Activated naive CD8-positive, alpha-beta T cell treated with anti-CD3 and anti-CD28 coated beads, Interleukin-2, amount 10 ng/mL, durations not matched to agents 7 days and 5 days (primary cell): ENCODE data around the gene MUC5AC. TPM values are rescaled to one million over a fixed set of nuclear protein-coding genes. Genes with fewer than 3 reads are reported as not detected.
"Not testable (repeated sequence)": the region's sequence is repeated elsewhere in the genome, so short reads cannot be mapped to it uniquely, and the experiment has no call there.

Source experiments
- ATAC-seq: fragments of 150-1000 bp; cut with Tn5 transposase; one replicate; pipeline ENCODE4 v1.10.0; 2021; ENCODE audit warnings: low read depth, moderate library complexity
- POLR2A ChIA-PET: fragments of 350-600 bp; sonication (Branson Sonifier 250); formaldehyde crosslinking; loops from one replicate; lab custom pipeline; 2021; ENCODE audit warnings: antibody characterized with exemption; lab: Charles Lee
- DNase-seq: peaks from one replicate; pipeline ENCODE4 v3.0.0; 2021
- H3K27ac Mint-ChIP-seq: one replicate; pipeline ENCODE4 v1.8.0; 2022; ENCODE audit warnings: mild to moderate bottlenecking, mixed read lengths
- H3K27me3 Mint-ChIP-seq: one replicate; pipeline ENCODE4 v1.8.0; 2022; ENCODE audit warnings: mild to moderate bottlenecking, moderate library complexity, mixed read lengths
- H3K36me3 Mint-ChIP-seq: one replicate; pipeline ENCODE4 v1.8.0; 2021; ENCODE audit warnings: mild to moderate bottlenecking, mixed read lengths
- H3K4me1 Mint-ChIP-seq: one replicate; pipeline ENCODE4 v1.8.0; 2021; ENCODE audit warnings: mixed read lengths
- H3K4me3 Mint-ChIP-seq: one replicate; pipeline ENCODE4 v1.8.0; 2022; ENCODE audit warnings: mild to moderate bottlenecking, moderate library complexity, mixed read lengths
- H3K9me3 Mint-ChIP-seq: one replicate; pipeline ENCODE4 v1.8.0; 2021; ENCODE audit warnings: mixed read lengths
- total RNA-seq, 2 experiments: library from RNA; stranded (reverse); gene quantifications; one replicate each; pipeline ENCODE4 v1.2.3, GENCODE V29; 2021

Gene MUC5AC
- total RNA-seq, 2 experiments from 2014 or later: not detected

- no peak for ATAC-seq
- Mint-ChIP-seq H3K4me1 (peaks cover 2% of the 10 kb centered on the region), H3K27me3 (no peaks in the 10 kb centered on the region), H3K4me3 (no peak overlapping the region), H3K9me3 (peaks cover 8% of the 10 kb centered on the region), H3K27ac (no peak overlapping the region), H3K36me3 (peaks cover 4% of the 10 kb centered on the region)
- POLR2A ChIA-PET: no interaction called here
- no peak for DNase-seq
These were observed 10.5 kb downstream of the MUC5AC start for GRCh38 chr11:1168256-1168655.

GRCh38 chr11:1168721-1169161 is 11.0 kb downstream of the MUC5AC start:
- Mint-ChIP-seq H3K9me3 (peaks cover 8% of the 10 kb centered on the region), H3K4me1 (peaks cover 2% of the 10 kb centered on the region), H3K36me3 (peaks cover 4% of the 10 kb centered on the region), H3K27ac (no peak overlapping the region), H3K27me3 (no peaks in the 10 kb centered on the region), H3K4me3 (no peak overlapping the region)
- POLR2A ChIA-PET: no interaction called here
- no peak for ATAC-seq
- DNase-seq: no peak

GRCh38 chr11:1171223-1171984 is 13.7 kb downstream of the MUC5AC start:
- Mint-ChIP-seq H3K4me3 (no peak overlapping the region), H3K4me1 (peaks cover 2% of the 10 kb centered on the region), H3K27ac (no peak overlapping the region), H3K9me3 (peaks cover 14% of the 10 kb centered on the region), H3K36me3 (peaks cover 4% of the 10 kb centered on the region), H3K27me3 (no peaks in the 10 kb centered on the region)
- POLR2A ChIA-PET: no interaction called here
- ATAC-seq (no peak), DNase-seq (no peak)

GRCh38 chr11:1171985-1172728 is 14.4 kb downstream of the MUC5AC start:
- Mint-ChIP-seq H3K27ac (no peak overlapping the region), H3K36me3 (peaks cover 4% of the 10 kb centered on the region), H3K27me3 (no peaks in the 10 kb centered on the region), H3K4me3 (no peak overlapping the region), H3K4me1 (peaks cover 2% of the 10 kb centered on the region), H3K9me3 (peaks cover 14% of the 10 kb centered on the region)
- DNase-seq (no peak), ATAC-seq (no peak)
- POLR2A ChIA-PET: no interaction called here

- DNase-seq: no peak
- POLR2A ChIA-PET: no interaction called here
- peaks cover 2% of the 10 kb centered on the region for H3K4me1 Mint-ChIP-seq
- no peaks in the 10 kb centered on the region for H3K27me3 Mint-ChIP-seq
- ATAC-seq: no peak
- H3K4me3 Mint-ChIP-seq: no peak overlapping the region
- H3K27ac Mint-ChIP-seq: no peak overlapping the region
- H3K9me3 Mint-ChIP-seq: peaks cover 14% of the 10 kb centered on the region
- peaks cover 4% of the 10 kb centered on the region for H3K36me3 Mint-ChIP-seq
These were observed 15.0 kb downstream of the MUC5AC start for GRCh38 chr11:1172729-1173117.

- DNase-seq, H3K27me3 Mint-ChIP-seq, ATAC-seq, H3K36me3 Mint-ChIP-seq, H3K27ac Mint-ChIP-seq, POLR2A ChIA-PET, H3K4me1 Mint-ChIP-seq, H3K4me3 Mint-ChIP-seq: not testable (repeated sequence)
- peaks cover 14% of the 10 kb centered on the region for H3K9me3 Mint-ChIP-seq
These were observed 15.6 kb downstream of the MUC5AC start for GRCh38 chr11:1173396-1173795.

GRCh38 chr11:1174441-1175370 is 17.0 kb downstream of the MUC5AC start:
- no peaks in the 10 kb centered on the region for H3K27me3 Mint-ChIP-seq
- DNase-seq (no peak), ATAC-seq (no peak)
- H3K27ac Mint-ChIP-seq: no peak overlapping the region
- H3K36me3 Mint-ChIP-seq: peaks cover 4% of the 10 kb centered on the region
- peaks cover 2% of the 10 kb centered on the region for H3K4me1 Mint-ChIP-seq
- H3K9me3 Mint-ChIP-seq: peaks cover 14% of the 10 kb centered on the region
- no peak overlapping the region for H3K4me3 Mint-ChIP-seq
- POLR2A ChIA-PET: no interaction called here

- POLR2A ChIA-PET: no interaction called here
- Mint-ChIP-seq H3K9me3 (peaks cover 14% of the 10 kb centered on the region), H3K27me3 (no peaks in the 10 kb centered on the region), H3K4me1 (peaks cover 2% of the 10 kb centered on the region), H3K4me3 (no peak overlapping the region), H3K27ac (no peak overlapping the region), H3K36me3 (peaks cover 4% of the 10 kb centered on the region)
- DNase-seq: no peak
- no peak for ATAC-seq
These were observed 17.9 kb downstream of the MUC5AC start for GRCh38 chr11:1175461-1176223.

- DNase-seq (no peak), ATAC-seq (no peak)
- H3K4me3 Mint-ChIP-seq: no peak overlapping the region
- H3K27me3 Mint-ChIP-seq: no peaks in the 10 kb centered on the region
- peaks cover 2% of the 10 kb centered on the region for H3K4me1 Mint-ChIP-seq
- no peaks in the 10 kb centered on the region for H3K36me3 Mint-ChIP-seq
- no peak overlapping the region for H3K27ac Mint-ChIP-seq
- peaks cover 10% of the 10 kb centered on the region for H3K9me3 Mint-ChIP-seq
- POLR2A ChIA-PET: no interaction called here
These were observed 18.7 kb downstream of the MUC5AC start for GRCh38 chr11:1176224-1177019.

GRCh38 chr11:1177020-1177770 is 19.4 kb downstream of the MUC5AC start:
- peaks cover 6% of the 10 kb centered on the region for H3K9me3 Mint-ChIP-seq
- no peak overlapping the region for H3K27ac Mint-ChIP-seq
- POLR2A ChIA-PET: no interaction called here
- H3K36me3 Mint-ChIP-seq: no peaks in the 10 kb centered on the region
- H3K4me1 Mint-ChIP-seq: no peaks in the 10 kb centered on the region
- H3K4me3 Mint-ChIP-seq: no peak overlapping the region
- no peaks in the 10 kb centered on the region for H3K27me3 Mint-ChIP-seq
- ATAC-seq (no peak), DNase-seq (no peak)

- H3K4me1 Mint-ChIP-seq: no peaks in the 10 kb centered on the region
- ATAC-seq: no peak
- POLR2A ChIA-PET: no interaction called here
- no peaks in the 10 kb centered on the region for H3K27me3 Mint-ChIP-seq
- H3K4me3 Mint-ChIP-seq: no peak overlapping the region
- no peak overlapping the region for H3K27ac Mint-ChIP-seq
- peaks cover 6% of the 10 kb centered on the region for H3K9me3 Mint-ChIP-seq
- H3K36me3 Mint-ChIP-seq: no peaks in the 10 kb centered on the region
- DNase-seq: no peak
These were observed 20.0 kb downstream of the MUC5AC start for GRCh38 chr11:1177771-1178090.
